H1 (cell line): Measurements from ENCODE around the gene CCL15. TPM values are rescaled to one million over a fixed set of nuclear protein-coding genes. Genes with fewer than 3 reads are reported as not detected.

ENCODE experiments used
- CREB1 ChIP-seq: IDR thresholded peaks from 2 replicates; pipeline ENCODE4 v1.6.1; 2012; ENCODE audit warnings: inconsistent platforms
- CTCF ChIP-seq, 3 experiments: IDR thresholded peaks; 1 replicate in 2 of 3; 2 replicates in 1 of 3; pipeline versions ENCODE4 v1.5.1 to v1.6.1; 2011; ENCODE audit warnings: low read length in 3 of 3, mild to moderate bottlenecking in 3 of 3, inconsistent platforms in 2 of 3, low read depth in 1 of 3, moderate library complexity in 1 of 3; ENCODE audit not compliant: insufficient read depth in 1 of 3; ENCODE audit errors: control extremely low read depth in 1 of 3
- NRF1 ChIP-seq: IDR thresholded peaks from 2 replicates; pipeline ENCODE4 v1.6.1; 2011; ENCODE audit warnings: mild to moderate bottlenecking, low read depth, low read length, improper control_type of control experiment
- POLR2A ChIP-seq, 2 experiments: IDR thresholded peaks; 1 replicate in 1 of 2; 2 replicates in 1 of 2; pipeline ENCODE4 v1.6.1; 2011; ENCODE audit warnings: low read depth in 2 of 2, low read length in 2 of 2, mild to moderate bottlenecking in 2 of 2; ENCODE audit errors: control extremely low read depth in 1 of 2
- SIRT6 ChIP-seq: IDR thresholded peaks from one replicate; pipeline ENCODE4 v1.7.1; 2012; ENCODE audit warnings: low read length, inconsistent platforms
- SP2 ChIP-seq: IDR thresholded peaks from 2 replicates; pipeline ENCODE4 v1.6.1; 2012; ENCODE audit warnings: mild to moderate bottlenecking, low read length, inconsistent platforms
- polyA plus RNA-seq, 7 experiments: library from polyadenylated mRNA; depleted of rRNA in 3 of 7; stranded (reverse) in 5 of 7; unstranded in 2 of 7; fragments of >200 nt in 5 of 7; fragments of 200-250 nt in 2 of 7; gene quantifications; 1 replicate in 5 of 7; 2 replicates in 1 of 7; 4 replicates in 1 of 7; pipeline versions ENCODE4 v1.2.1 to v1.2.3, GENCODE V29; 2011 to 2013; ENCODE audit warnings: missing spikeins in 2 of 7, mixed read lengths in 2 of 7
- total RNA-seq: library from RNA; stranded (reverse); fragmentation: NEBNext Ultra II Directional; extraction: Animal tissue kit (Norgen Biotek cat#: 25700); gene quantifications from 2 replicates; pipeline ENCODE4 v1.2.1, GENCODE V29; 2021

CCL15 gene
- total and polyA plus RNA-seq, 2 of the 8 experiments (the other 6 are each of a cell fraction or from before 2014, with no cell fraction given), result not detected

- TF ChIP-seq NRF1 (no peak), POLR2A (IDR thresholded peaks at IDR 0.05; ENCODE audit: control extremely low read depth in 1 of 2, low read depth in 2 of 2, low read length in 2 of 2) (no peak), CTCF (IDR thresholded peaks at IDR 0.05; ENCODE audit: control extremely low read depth in 1 of 3, insufficient read depth in 1 of 3, low read depth in 1 of 3, low read length in 3 of 3) (no peak), SIRT6 (no peak), CREB1 (no peak), SP2 (no peak)
Observed at GRCh38 chr17:36014946-36015345, 13.6 kb upstream of the CCL15 start (continued).
